NT2/D1 (cell line): ENCODE data around the gene DIP2A.

Experiments used
- DNase-seq: peaks from one replicate; pipeline ENCODE4 v3.0.0-alpha.2; 2011; ENCODE audit warnings: low read depth, low spot score
- H3K27me3 ChIP-seq: 2 replicates; pipeline ENCODE4 v1.6.0; 2011; ENCODE audit warnings: mild to moderate bottlenecking; ENCODE audit not compliant: insufficient read length, insufficient read depth
- H3K36me3 ChIP-seq: 2 replicates; pipeline ENCODE4 v1.6.1; 2011; ENCODE audit warnings: mild to moderate bottlenecking, low read length, mixed read lengths; ENCODE audit not compliant: insufficient read depth, insufficient read length
- H3K4me1 ChIP-seq: 2 replicates; pipeline ENCODE4 v1.5.1; 2011; ENCODE audit not compliant: insufficient read depth, insufficient read length
- H3K4me3 ChIP-seq: 2 replicates; pipeline ENCODE4 v1.5.1; 2011; ENCODE audit warnings: low read depth; ENCODE audit not compliant: insufficient read length
- H3K9ac ChIP-seq: 2 replicates; pipeline ENCODE4 v1.6.0; 2011; ENCODE audit warnings: low read depth; ENCODE audit not compliant: insufficient read length
- H3K9me3 ChIP-seq: 2 replicates; pipeline ENCODE4 v1.5.1; 2011; ENCODE audit warnings: mild to moderate bottlenecking, low read length; ENCODE audit not compliant: insufficient read depth
- SUZ12 ChIP-seq: IDR thresholded peaks from 2 replicates; pipeline ENCODE4 v1.6.1; 2011; ENCODE audit not compliant: insufficient read length, insufficient read depth; ENCODE audit errors: extremely low read depth
- YY1 ChIP-seq: IDR thresholded peaks from 2 replicates; pipeline ENCODE4 v1.6.1; 2011; ENCODE audit not compliant: insufficient read length, insufficient read depth
- ZNF274 ChIP-seq: IDR thresholded peaks from 2 replicates; pipeline ENCODE4 v1.6.1; 2011; ENCODE audit warnings: mild to moderate bottlenecking, low read depth, low read length

The DIP2A gene

GRCh38 chr21:46618738-46619379 is 160.2 kb downstream of the DIP2A start:
- TF ChIP-seq SUZ12 (no peak), YY1 (no peak), ZNF274 (no peak)
- Histone ChIP-seq H3K9ac (no peak overlapping the region), H3K9me3 (no peaks in the 10 kb centered on the region), H3K36me3 (no peaks in the 10 kb centered on the region), H3K27me3 (no peaks in the 10 kb centered on the region), H3K4me1 (peaks cover 10% of the 10 kb centered on the region), H3K4me3 (no peak overlapping the region)
- DNase-seq, result no peak
